GM18508 (cell line): Measurements from ENCODE around the gene ARHGAP6.
"Not testable (repeated sequence)": the region's sequence is repeated elsewhere in the genome, so short reads cannot be mapped to it uniquely, and the experiment has no call there.

Source experiments
- ATAC-seq: cut with Tn5 transposase; IDR thresholded peaks from one replicate; pipeline ENCODE4 v1.9.1; 2021; ENCODE audit warnings: moderate number of reproducible peaks; ENCODE audit not compliant: insufficient read depth, unreplicated experiment

ARHGAP6 gene

DNA sequence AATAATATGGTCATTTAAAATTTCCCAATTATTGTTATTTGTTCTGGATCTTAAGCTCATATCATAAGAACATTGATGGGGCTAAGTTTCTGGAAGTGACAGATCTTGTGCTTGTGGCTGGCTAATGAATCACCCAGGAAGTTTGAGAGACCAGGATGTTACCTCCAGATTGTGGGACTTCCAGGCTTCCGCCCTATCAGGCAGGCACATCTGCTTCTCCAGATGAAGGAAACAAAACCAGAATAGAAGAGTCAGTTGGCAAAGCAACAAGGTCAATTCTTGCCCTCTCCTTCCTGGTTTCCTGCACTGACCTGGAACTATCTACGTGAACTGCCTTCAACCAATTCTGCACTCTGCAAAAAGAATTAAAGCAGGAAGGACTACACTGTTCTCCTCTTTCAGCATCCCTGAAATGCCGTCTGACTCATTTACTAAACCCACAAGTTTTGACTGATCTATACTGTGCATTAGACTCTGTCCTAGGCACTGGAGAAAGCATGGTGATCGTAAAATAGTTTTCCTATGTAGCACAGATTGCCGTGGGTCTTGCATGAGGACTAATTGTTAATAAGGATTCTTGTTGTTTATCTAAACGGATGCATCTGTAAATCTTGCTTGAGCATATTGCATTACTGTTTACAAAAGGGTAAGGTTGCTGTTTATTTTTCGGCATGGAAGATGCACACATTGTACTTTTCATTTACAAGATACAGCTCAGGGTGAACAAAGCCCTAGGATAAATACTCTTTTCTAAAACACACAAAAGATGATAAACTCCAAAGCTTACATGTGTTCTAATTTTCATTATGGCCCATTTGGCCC lies 297.9 kb downstream of the ARHGAP6 start:
- ATAC-seq: no peak

DNA sequence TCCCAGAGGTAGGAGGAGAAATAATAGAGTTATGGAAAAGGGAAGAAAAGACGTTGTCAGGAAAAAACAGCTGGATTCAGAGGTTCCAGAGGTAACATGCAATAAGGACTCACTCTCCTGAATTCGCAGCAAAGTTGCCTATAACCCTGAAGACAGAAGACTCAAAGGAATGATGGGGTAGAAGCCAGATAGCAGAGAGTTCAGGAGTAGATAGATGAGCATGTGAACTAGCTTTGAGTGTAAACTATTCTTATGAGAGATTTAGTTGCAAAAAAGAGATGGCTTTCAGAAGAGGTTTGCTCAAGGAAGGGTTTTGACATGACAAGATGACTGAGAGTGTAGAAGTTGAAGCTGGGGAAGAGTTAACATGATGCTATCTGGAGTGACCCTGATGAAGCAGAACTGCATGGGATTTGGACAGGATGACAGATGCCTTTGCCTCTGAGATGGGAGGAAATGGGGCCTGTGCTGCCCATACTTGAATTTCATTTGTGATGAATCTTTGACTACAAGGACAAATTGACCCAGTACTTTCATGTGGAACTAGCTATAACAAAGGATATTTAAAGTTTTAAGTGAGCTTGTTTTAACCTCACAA lies 298.6 kb downstream of the ARHGAP6 start:
- no peak for ATAC-seq

GRCh38 chrX:11365426-11365825 lies 300.3 kb downstream of the ARHGAP6 start:
- ATAC-seq: no peak

- ATAC-seq: no peak
Measured at GRCh38 chrX:11364835-11365234, 300.9 kb downstream of the ARHGAP6 start.

DNA sequence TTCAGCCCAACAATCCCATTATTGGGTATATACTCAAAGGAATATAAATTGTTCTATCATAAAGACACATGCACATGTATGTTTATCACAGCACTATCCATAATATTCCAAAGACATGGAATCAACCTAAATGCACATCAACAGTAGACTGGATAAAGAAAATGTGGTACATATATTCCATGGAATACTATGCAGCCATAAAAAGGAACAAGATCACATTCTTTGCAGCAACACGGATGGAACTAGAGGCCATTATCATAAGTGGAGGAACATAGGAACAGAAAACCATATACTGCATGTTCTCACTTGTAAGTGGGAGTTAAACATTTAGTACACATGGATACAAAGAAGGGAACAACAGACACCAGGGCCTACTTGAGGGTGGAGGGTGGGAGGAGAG lies 301.9 kb downstream of the ARHGAP6 start:
- not testable (repeated sequence) for ATAC-seq

GRCh38 chrX:11363069-11363594 lies 302.6 kb downstream of the ARHGAP6 start:
- peak; percentile 79 for ATAC-seq

- ATAC-seq: not testable (repeated sequence)
Measured at GRCh38 chrX:11361666-11362065, 304.1 kb downstream of the ARHGAP6 start.

- not testable (repeated sequence) for ATAC-seq
Measured at GRCh38 chrX:11355944-11356343, 309.8 kb downstream of the ARHGAP6 start.

DNA sequence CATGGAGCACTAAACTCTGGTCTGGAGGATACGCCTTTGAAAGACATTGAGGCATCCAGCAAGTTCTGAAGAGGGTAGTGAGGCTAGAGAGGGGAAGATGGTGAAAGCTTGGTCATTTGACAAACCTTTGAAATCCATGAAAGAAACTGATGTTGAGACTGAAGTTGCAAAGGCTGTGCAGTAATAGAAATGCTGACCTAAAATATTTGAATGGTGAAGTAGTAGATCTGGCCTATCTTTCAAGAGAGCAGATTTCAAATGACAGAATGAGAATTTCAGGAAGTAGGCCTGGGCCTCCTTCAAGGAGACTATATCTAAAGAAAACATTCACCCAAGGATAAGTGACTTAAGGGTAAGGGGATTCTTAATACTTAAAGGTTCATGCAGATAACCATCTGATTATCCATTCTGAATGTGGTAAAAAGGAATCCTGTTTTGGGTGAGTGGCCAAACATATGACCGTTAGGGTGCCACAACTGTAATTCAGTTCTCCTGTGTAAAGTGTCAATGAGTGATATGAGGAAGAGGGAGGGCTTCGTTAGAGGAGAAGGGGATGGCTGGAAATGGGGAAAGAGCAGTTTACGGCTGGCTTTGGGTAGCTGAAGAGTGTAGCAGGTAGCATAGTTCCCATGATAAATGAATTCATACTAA lies 310.3 kb downstream of the ARHGAP6 start:
- ATAC-seq: no peak

- no peak for ATAC-seq
Measured at GRCh38 chrX:11352296-11352741, 313.4 kb downstream of the ARHGAP6 start.

GRCh38 chrX:11351375-11352295 lies 314.1 kb downstream of the ARHGAP6 start:
- no peak for ATAC-seq

- ATAC-seq: no peak
Measured at GRCh38 chrX:11349661-11350337, 315.9 kb downstream of the ARHGAP6 start.

- ATAC-seq: no peak
Measured at GRCh38 chrX:11349020-11349419, 316.7 kb downstream of the ARHGAP6 start.

GRCh38 chrX:11347300-11347699 lies 318.4 kb downstream of the ARHGAP6 start:
- no peak for ATAC-seq

DNA sequence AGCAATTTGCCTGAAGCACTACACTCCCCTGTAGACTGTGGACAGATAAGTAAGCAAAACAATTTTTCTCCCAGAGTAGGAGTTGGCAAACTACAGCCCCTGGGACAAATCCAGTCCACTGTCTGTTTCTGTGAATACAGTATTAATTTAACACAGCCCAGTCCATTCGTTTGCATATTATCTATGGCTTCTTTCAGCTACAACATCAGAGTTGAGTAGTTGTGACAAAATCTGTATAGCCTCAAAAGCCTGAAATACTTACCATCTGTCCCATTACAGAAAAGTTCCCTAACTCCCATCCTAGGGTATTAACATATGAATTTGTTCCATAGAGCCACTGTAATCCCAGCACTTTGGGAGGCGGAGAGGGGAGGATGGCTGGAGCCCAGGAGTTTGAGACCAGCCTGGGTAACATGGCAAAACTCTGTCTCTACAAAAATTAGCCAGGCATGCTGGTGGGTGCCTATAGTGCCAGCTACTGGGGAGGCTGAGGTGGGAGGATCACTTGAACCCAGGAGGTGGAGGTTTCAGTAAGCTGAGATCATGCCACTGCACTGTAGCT lies 319.5 kb downstream of the ARHGAP6 start:
- ATAC-seq: no peak

DNA sequence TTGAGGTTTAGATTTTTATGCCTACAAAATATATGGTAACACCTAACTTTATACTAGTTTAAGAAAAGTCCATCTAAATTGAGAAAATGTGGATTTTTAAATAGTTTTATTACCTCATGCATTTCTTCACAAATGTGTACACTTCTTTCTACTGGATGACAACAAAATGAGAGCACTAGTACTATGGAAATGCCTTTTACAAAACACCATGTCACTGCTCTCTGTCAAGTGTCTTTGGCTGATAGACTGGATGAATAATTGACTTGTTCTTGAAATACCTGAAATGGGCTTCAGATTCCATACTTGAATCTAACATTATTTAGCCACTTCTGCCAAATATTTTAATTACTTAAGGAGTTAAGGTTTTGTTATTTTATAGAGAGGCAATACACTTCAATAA lies 323.0 kb downstream of the ARHGAP6 start:
- no peak for ATAC-seq

GRCh38 chrX:11341274-11342201 lies 324.2 kb downstream of the ARHGAP6 start:
- peak; percentile 57 for ATAC-seq
